WTC11 (cell line): Measurements from ENCODE around the gene UGT1A8.

Experiments used
- ATF1 ChIP-seq: sonication (generic); formaldehyde crosslinking; IDR thresholded peaks from 2 replicates; pipeline ENCODE4 v1.8.1; 2023; ENCODE audit warnings: mild to moderate bottlenecking, moderate library complexity, missing genetic modification reagents
- TF ChIP-seq, protein P1 (sequence below): fragments of 200-600 bp; IDR thresholded peaks from 2 replicates; pipeline ENCODE4 v1.8.0; 2022; ENCODE audit warnings: antibody characterized with exemption
- TF ChIP-seq, protein P2 (sequence below): sonication (generic); formaldehyde crosslinking; IDR thresholded peaks from 2 replicates; pipeline ENCODE4 v1.8.1; 2023; ENCODE audit warnings: mild to moderate bottlenecking, missing genetic modification reagents, borderline replicate concordance

DNA sequence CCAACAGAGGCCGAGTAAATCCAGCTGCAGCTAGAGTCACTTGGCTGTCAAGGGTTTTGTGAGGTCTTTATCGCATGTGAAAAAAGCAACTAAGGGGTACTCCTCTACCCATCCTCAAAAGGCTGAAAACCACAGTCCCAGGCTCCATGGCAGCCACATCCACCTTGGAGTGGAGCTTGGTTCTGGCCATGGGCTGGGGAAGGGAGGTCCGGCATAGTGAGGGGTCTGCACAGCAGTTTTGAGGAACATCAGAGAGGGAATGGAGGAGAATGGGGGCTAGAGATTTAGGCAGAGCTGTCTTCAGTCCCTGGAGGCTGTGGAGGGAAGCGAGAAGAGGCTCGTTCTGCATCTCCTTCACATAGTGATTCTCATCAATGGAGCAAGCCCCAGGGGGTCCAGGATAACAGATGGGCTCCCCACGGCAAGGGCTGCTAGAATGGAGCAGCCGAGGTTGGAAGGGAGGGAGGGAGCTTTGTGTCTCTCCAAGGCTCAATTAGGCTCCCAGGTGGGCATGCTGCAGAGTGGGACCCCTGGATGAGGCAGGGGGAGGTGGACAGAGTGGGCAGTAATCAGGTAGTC lies 181.7 kb downstream of the UGT1A8 start:
- no peak for TF ChIP-seq ATF1 (CRISPR knock-in tag)
- TF ChIP-seq, protein P1, sequence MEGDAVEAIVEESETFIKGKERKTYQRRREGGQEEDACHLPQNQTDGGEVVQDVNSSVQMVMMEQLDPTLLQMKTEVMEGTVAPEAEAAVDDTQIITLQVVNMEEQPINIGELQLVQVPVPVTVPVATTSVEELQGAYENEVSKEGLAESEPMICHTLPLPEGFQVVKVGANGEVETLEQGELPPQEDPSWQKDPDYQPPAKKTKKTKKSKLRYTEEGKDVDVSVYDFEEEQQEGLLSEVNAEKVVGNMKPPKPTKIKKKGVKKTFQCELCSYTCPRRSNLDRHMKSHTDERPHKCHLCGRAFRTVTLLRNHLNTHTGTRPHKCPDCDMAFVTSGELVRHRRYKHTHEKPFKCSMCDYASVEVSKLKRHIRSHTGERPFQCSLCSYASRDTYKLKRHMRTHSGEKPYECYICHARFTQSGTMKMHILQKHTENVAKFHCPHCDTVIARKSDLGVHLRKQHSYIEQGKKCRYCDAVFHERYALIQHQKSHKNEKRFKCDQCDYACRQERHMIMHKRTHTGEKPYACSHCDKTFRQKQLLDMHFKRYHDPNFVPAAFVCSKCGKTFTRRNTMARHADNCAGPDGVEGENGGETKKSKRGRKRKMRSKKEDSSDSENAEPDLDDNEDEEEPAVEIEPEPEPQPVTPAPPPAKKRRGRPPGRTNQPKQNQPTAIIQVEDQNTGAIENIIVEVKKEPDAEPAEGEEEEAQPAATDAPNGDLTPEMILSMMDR, result no peak
- TF ChIP-seq, protein P2, sequence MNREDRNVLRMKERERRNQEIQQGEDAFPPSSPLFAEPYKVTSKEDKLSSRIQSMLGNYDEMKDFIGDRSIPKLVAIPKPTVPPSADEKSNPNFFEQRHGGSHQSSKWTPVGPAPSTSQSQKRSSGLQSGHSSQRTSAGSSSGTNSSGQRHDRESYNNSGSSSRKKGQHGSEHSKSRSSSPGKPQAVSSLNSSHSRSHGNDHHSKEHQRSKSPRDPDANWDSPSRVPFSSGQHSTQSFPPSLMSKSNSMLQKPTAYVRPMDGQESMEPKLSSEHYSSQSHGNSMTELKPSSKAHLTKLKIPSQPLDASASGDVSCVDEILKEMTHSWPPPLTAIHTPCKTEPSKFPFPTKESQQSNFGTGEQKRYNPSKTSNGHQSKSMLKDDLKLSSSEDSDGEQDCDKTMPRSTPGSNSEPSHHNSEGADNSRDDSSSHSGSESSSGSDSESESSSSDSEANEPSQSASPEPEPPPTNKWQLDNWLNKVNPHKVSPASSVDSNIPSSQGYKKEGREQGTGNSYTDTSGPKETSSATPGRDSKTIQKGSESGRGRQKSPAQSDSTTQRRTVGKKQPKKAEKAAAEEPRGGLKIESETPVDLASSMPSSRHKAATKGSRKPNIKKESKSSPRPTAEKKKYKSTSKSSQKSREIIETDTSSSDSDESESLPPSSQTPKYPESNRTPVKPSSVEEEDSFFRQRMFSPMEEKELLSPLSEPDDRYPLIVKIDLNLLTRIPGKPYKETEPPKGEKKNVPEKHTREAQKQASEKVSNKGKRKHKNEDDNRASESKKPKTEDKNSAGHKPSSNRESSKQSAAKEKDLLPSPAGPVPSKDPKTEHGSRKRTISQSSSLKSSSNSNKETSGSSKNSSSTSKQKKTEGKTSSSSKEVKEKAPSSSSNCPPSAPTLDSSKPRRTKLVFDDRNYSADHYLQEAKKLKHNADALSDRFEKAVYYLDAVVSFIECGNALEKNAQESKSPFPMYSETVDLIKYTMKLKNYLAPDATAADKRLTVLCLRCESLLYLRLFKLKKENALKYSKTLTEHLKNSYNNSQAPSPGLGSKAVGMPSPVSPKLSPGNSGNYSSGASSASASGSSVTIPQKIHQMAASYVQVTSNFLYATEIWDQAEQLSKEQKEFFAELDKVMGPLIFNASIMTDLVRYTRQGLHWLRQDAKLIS (CRISPR knock-in tag), result no peak
